IPS-NIHi7 (cell line): ENCODE measurements around the gene RHPN2.

Experiments
- DNase-seq: peaks from one replicate; pipeline ENCODE4 v3.0.0; 2012; ENCODE audit warnings: mixed read lengths; ENCODE audit errors: extremely low spot score

The RHPN2 gene

DNA sequence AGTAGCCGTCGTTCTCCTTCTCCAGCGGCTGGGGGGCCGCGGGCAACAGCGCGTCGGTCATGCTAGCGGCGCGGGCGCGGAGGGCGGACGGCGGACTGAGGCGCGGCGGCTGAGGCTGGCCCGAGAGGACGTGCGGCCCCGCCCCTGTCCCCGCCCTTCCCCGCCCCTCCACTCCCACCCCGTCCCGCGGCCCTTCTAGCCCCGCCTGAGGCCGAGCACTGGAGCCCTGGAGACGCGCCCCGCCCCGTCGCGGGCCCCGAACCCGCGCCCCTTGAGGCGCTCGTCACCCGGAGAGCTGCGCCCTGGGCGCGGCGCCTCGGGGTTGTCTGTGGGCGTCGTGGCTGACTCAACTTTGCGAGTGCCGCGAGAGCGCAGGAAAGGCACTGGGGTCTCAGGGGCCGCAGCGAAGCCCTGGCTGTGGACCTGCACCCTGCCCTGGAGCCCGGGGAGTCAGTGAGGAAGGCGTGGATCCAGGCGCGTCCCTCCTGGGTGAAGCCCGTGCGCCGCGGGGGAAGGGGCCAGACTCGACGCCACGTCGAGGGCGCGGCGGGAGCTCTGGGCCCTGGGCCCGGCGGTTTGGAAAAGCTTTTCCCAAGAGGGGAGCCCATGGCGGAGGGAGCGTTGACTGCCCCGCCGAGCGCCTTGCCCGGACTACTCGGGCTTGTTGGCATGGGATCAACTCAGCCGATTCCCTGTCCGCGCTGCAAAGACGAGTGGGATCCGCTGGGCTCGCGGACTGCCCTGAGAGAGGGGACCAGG, at the start of gene RHPN2:
Gene RHPN2, minus strand, starts transcription at position 97 of the 759 bp plus-strand sequence. Its CDS starts 36 bp downstream, at position 61.
- peak; percentile 86 for DNase-seq

DNA sequence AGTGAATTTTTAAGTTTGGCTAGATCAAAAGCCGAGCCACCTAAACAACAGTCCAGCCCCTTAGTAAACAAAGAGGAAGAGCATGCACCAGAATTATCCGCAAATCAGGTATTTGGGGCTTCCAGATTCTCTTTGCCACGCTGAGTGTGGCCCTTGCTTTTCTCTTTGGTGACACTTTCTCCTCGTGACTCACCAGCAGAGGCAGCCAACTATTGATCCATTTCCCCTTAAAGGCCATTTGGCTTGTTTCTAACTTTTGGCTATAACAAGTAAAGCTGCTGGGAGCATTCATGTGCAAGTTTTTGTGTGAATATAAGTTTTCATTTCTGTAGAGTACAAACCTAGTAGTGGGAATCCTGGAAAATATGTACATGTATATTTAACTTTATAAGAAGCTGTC, 49.6 kb upstream of the RHPN2 start:
- DNase-seq, result no peak

DNA sequence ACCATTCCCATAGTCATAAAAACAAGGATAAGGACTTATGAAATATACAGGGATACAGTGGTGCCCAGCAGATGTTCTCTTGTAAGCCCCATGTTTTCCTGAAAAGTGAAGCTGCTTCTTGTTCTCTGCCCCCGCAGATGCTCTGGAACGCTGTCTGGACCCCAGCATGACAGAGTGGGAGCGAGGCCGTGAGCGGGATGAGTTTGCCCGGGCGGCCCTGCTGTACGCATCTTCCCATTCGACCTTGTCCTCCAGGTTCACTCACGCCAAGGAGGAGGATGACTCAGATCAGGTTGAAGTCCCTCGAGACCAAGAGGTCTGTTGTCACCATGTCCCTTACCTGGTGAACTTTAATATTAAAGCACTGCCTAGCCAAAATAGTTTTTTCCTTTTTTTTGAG, 46.9 kb upstream of the RHPN2 start:
- DNase-seq, result no peak

DNA sequence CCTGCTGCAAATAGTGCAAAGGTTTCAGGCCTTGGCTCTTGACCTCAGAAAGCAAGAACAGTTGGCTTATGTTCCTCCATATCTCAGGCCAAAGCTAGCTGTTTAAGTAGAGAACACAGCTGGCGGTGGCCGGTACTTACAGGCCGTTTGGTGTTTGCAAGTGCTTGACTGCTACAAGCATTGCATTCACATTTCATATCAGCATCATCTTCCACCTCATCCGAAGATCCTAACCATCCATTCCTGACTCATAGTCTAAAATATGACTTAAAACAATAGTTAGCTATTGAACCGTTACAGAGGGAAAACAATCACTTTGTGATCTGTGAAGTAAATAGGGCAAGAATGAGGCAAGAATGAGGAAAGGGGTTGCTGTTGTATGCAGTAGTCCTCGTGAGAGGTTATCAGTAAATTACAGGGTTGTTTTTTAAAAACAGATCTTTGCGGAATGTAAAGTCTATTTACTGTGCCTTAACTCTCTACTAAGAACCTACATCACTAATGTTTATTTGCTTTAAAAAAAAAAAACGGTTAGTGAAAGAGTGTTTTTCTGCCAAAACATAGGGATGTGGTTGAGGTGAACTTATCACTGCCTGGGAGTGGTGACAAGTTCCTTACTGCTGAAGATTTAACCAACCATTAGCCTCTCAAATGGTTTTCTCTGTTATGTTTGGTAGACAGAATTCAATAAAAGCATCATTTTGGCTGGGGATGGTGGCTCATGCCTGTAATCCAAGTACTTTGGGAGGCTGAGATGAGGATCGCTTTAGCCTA, 45.6 kb upstream of the RHPN2 start:
- no peak for DNase-seq

DNA sequence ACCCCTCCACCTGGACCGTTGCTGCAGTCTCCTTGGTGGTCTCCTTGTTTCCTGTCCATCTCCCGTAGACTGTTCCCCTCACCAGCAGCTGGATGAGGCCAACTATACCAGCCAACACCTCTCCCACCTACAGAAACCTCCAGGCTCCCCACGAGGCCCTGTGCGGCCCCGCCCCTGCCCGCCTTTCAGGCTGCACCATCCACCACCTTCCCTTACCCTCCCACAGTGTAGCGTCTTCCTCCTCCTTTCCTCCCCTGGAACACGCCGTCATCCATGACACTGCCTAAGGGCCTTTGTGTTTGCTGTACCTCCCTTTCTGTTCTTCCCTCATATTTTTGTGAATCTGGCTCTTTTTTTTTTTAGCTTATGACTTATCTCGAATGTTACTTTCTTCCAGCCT, 43.5 kb upstream of the RHPN2 start:
- DNase-seq, result no peak

DNA sequence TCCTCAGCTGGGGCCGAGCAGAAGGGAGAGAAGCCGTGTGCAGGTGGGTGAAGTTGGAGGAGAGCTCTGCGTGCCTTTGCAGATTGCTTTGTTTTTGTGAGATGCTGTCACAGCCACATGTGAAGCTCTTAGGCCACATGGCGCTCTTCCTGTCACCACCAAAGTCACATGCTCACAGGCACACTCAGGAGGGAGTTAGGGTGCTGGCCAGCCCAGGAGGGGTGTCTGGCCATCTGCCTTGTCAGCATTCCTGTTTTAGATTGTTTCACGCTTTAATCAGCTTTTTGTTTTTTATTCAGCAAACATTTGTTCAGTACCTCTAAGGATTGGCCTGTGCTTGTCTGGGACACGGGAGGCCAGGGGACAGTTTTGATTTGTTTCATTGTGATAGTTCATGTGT, 38.2 kb upstream of the RHPN2 start:
- no peak for DNase-seq

DNA sequence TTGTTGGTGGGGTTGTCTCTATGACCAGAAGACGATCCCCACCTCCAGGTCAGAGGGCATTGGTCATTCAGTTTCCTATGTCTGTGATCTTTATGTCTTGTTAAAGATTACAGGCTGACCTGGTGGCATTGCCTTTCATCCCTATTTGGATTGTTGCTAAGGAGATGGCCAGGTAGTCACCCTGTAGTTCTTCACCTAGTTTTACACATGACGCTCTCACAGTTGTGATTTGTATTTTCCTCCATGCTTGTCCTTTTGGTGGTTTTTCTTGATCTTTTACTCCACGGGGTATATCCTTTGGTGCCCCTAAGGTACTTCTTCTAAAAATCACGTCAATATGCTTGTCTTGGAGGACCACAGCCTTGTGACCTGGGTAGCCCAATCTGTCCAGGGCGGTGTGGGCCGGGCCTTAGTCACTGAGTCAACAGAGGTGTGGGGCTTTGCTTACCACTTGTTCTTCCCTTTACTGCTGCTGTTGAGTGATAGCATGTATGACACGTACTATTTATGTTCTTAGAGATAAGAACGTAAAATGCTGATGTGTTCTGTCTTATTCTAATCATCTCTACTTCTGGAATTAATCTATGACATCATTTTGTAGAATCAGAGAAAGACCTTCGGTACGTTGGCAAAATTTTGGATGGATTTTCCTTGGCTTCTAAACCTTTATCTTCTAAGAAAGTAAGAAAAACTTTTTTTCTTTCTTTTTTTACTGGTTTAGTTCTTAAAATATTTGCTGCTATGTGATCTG, 36.4 kb upstream of the RHPN2 start:
- DNase-seq, result no peak

DNA sequence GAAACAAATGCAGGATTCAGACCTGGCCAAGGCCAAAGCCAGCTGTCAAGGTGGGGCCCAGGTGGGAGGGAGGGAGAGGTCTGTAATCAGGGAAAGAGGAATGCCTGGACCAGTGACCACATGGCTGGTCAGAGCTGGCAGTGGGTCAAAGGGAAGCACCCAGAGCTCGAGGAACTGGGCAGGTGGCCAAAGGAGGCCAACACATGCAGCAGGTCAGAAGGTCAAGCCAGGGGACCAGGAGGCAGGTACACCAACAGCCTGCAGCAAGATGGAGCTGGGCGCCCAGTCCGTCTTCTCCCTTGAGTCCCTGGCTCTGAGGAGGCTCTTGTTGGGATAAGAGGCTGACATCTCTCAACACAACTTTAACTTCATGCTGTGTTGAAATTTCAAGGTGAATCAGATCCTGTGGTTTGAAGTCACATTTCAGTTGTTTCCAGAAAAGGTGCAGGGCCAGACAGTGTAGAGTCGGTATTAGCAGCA, 33.4 kb upstream of the RHPN2 start:
- no peak for DNase-seq

DNA sequence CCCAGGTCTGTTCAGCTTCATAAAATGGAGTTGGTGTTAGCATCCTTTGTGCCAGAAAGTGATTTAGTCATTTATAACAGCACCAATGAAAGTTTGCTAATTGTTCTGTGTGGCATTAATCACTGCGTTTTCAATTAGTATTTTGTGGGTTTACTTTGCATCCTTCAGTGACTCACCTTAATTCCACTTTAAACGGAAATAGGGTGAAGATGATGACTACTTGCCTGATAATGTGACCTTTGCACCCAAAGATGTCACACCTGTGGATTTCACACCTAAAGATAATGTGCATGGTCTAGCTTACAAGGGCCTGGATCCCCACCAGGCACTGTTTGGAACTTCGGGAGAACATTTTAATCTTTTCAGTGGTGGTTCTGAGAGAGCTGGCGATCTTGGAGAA, 31.3 kb upstream of the RHPN2 start:
- DNase-seq, result no peak

DNA sequence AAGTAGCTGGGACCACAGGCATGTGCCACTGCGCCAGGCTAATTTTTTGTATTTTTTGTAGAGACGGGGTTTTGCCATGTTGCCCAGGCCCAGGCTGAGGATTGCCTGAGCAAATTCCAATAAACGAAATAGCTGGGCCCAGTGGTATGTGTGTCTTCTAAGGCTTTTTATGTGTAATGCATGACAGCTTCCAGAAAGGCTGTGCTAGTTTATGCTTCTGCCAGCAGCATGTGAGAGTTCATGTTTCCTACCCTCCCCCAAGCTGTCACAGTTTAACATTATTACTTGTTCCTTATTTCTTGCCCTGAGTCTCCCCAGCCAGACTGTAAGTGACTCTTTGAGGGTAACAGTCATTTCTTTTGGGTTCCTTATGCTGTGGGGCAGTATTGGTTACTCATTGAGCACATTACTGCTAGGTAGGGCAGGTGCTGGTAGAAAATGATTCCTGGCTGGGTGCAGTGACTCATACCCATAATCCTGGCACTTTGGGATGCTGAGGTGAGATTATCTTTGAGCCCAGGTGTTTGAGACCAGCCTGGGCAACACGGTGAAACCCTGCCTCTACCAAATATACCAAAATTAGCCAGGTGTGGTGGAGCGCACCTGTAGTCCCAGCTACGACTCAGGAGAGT, 29.9 kb upstream of the RHPN2 start:
- DNase-seq, result no peak

DNA sequence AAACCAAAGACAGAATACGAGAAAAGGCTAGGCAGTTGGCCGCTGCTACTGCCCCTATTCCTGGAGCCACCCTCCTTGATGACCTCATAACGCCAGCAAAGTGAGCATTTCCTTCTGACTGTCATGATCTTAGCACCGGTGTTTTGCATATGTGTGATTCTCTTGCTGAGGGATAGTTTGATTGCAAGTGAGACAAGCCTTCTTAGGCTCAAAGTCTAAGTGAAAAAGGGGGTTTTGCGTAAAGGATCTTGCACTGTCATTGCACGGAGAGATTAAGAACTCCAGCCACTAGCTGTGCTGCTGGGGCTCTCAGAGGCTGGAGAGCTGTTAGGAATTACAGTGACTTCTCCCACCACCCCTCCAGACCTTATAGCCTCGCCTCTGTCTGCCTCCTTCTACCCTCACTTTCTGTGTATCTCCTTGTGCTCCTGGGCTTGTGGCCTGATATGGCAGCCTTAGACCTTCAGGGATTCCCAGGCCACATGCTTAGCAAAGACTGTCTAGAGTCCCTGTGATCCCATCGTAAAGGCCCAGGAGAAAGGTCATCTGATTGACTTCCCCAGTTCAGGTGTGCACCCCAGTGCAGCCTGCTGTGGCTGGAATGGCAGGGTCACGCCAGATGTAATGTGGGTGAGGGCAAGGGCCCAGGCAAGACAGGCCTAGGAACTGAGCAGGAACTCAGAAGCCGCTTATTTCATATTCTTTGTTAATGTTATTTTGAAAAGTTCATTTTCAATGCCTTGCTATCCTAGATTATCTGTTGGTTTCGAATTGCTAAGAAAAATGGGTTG, 28.9 kb upstream of the RHPN2 start:
- DNase-seq, result no peak

DNA sequence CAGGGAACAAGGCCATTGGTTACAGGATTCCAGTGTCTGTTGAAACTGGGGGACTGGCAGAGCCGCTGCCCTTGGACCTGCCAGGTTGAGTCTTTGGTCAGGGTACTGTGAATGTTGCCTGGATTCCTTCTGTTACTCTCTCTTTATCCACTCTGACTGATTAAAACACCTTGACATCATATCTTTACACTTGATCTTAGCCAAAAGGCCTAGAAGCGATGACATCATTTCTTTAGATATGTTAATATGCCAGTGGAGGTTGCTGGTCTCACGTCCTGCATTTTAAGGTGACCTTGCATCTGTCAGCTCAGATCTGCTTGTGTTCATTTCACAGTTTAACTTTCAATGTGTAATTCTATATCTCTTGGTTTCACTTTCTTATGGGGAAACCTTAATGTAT, 25.5 kb upstream of the RHPN2 start:
- no peak for DNase-seq

DNA sequence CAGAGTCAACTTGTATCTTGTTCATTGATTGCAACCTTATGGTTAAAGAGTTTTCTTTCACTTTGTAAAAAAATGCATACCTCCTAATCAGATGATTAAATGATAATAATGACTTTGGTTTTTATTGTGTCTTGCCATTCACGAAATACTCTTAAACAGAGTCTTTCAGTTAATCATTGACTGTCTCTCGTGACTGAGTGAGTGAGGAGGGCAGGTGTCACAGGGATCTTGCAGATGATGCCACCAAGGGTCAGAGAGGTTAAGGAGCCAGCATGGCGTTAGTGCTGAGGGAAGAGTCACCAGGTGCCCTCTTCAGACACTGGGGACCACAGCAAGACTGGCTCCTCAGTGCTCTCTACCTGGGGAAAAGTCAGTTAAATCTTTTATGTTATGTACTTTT, 24.3 kb upstream of the RHPN2 start:
- no peak for DNase-seq

DNA sequence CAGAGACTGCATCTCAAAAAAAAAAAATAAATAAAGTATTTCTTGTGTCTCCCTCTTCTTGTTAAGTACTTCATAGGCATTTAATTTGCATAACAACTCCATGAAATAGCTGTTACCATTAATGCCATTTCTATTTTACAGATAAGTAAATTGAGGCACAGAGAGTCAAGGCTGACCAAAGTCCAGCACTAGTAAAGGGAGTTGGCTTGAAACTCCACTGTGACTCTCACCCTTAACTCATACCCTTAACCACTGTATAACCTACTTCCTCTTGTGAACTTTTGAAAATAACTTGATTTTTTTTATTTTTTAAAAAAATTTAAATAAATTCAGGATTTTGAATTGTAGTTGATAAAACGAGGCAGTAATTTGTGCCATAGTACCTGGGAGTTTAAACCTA, 22.3 kb upstream of the RHPN2 start:
- no peak for DNase-seq

DNA sequence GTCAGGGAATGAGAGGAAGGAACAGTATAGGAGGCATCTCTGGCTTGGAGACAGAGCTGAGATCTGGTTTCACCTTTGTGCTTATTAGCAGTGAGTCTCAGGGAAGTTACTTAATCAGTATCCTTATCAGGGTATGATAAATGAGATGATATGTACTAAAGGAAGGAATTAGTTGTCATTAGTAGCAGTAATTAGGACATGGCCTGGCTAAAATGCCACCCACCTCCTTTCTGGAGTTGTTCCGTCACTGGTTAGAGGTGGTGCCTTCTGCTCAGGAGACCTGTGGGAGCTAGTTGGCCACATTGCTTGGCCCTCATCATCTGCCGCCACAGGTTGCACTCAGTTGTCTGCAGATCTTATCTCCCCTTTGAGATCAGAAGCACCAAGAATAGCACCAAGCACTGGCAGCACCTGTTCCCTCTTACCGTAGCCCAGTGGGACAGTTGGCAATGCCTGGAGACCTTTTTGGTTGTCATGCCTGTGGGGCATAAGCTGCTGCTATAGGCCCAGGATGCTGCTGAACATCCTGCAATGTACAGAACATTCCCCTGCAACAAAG, 21.0 kb upstream of the RHPN2 start:
- DNase-seq, result no peak

DNA sequence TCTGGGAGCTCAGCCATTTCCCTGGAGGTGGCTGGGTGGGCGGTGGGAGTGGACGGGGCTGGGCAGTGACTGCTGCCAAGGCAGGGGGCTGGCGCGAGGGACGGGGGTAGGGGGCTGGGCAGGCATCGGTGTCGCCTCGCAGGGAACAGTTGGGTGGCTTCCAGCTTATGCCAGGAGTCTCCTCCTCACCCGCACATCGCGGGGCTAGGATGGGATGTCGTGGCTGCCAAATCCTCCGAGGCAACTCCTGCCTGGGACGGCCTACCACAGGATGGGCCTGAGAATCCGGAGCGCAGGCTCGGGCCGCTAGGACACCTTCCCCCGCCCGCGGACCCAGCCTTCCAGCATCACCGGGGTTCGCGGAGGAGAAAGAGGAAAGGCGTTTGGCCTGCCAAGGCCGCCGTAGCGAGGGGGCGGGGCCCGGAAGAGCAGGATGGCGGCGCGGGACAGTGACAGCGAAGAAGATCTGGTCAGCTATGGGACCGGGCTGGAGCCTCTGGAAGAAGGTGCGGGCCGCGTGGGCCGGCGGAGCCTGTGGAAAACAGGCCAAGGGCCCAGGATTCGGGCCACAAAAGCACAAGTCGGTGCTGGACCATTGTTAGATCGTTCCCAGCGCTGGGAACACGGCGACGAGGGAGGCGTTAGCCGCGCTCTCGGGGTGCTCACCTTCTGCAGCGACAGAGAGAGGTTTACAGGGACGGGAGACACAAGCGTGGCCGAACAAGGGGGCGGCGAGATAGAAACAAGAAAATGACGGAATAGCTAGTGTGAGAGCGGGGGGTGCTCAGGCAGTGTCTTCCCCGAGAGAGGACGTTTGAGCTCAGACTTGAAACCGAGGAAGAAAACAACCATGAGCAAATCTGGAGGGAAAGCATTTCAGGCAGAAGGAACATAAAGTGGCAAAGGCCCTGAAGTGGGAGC, 16.3 kb upstream of the RHPN2 start, which contains the start of gene GPATCH1:
Gene GPATCH1, plus strand, starts transcription at position 421 of the 921 bp plus-strand sequence. Its CDS starts 13 bp downstream, at position 434.
- peak; percentile 95 for DNase-seq

DNA sequence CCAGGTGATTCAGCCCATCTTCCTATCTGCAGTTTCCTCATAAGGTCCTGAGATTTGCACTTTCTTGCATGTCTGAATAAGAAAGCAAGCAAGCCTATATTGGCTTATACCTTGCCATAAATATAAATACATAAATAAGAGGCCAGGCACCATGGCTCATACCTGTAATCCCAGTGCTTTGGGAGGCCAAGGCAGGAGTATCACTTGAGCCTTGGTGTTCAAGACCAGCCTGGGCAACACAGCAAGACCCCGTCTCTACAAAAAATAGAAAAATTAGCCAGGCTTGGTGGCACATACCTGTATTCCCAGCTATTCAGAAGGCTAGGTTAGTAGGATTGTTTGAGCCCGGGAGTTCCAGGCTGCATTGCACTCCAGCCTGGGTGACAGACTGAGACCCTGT, 10.8 kb upstream of the RHPN2 start:
- DNase-seq, result no peak

DNA sequence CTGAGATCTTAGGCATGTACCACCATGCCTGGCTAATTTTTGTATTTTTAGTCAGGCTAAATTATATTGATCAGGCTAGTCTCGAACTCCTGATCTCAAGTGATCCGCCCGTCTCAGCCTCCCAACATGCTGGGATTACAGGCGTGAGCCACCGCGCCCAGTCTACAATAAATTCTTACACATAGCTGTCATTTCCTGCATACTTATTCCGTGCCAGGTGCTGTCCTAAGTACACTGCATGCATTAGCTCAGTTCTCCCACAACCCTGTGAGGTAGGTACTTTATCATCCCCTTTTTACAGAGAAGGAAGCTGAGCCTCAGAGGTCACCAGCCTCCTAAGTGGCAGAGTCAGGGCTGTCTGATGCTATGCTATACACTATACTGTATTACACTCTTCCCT, 7.2 kb upstream of the RHPN2 start:
- no peak for DNase-seq

DNA sequence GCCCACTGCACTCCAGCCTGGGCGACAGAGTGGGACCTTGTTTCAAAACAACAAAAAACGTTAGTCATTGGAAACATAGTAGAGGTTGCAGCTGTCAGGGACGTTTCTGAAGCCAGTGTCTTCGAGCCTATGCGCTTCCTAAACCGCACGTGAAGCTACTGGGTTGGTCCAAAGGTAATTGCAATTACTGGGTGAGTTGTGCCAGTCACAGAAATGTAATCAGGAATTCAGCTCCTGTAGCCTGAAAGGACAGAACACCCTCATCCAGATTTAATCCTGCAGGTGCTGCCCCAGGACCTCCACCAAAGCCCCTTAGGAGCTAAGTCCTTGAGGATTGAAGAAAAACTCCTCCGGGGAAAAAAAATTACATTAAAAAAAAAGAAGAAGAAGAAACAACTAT, 2.4 kb upstream of the RHPN2 start:
- DNase-seq, result no peak

DNA sequence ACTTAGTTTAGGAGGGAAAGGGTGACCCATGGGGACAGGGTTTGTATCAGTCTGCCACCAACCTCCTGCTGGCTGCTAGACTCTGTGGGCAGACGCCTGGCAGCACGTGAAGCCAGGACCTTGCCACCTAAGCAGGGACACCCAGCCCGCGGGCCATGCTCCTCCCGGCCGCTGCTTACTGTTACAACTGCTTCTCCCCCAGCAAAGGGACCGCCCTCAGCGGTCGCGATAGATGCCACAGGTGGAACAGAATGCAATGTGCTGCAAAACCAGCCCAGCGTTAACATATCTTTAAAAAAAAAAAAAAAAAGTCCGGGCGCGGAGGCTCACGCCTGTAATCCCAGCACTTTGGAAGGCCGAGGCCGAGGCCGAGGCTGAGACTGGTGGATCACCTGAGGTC, 1.9 kb upstream of the RHPN2 start:
- no peak for DNase-seq
